ENCODE measurements around the gene KCNMB4. TPM values are rescaled to one million over a fixed set of nuclear protein-coding genes. Genes with fewer than 3 reads are reported as not detected.

The KCNMB4 gene
- total and polyA plus RNA-seq, 4 donors, result 1.0 to 3.3 (median 2.0) TPM

- ATAC-seq (ENCODE audit: low FRiP score) (no peak), DNase-seq (no peak)
- intact Hi-C loops (cut with DNase I), result no loop called here
- Histone ChIP-seq H3K4me3 (ENCODE audit: low read length in 2 of 2) (no peak overlapping the region), H3K27ac (ENCODE audit: low read depth in 1 of 2, low read length in 2 of 2) (no peak overlapping the region), H3K27me3 (ENCODE audit: control insufficient read depth in 1 of 2, insufficient read depth in 2 of 2, low read length in 1 of 2) (no peaks in the 10 kb centered on the region), H3K4me1 (ENCODE audit: control insufficient read depth in 1 of 2, insufficient read depth in 2 of 2, low read length in 2 of 2) (no peaks in the 10 kb centered on the region), H3K36me3 (ENCODE audit: control insufficient read depth in 1 of 2, insufficient read depth in 2 of 2, low read length in 1 of 2) (peaks cover 0 to 3% of the 10 kb centered on the region in 2 donors), H3K9me3 (ENCODE audit: control insufficient read depth, low read length) (peaks cover under 1% of the 10 kb centered on the region)
These were observed 37.7 kb downstream of the KCNMB4 start for GRCh38 chr12:70403826-70404225.

GRCh38 chr12:70408004-70408790 lies 42.1 kb downstream of the KCNMB4 start:
- 89 to 90% methylated on average over 16 of the region's 16 CpGs for WGBS, 2 donors
- ATAC-seq (ENCODE audit: low FRiP score) (no peak), DNase-seq (no peak)
- intact Hi-C loops (cut with DNase I), result no loop called here
- no peaks in the 10 kb centered on the region for H3K27me3 ChIP-seq (ENCODE audit: control insufficient read depth in 1 of 2, insufficient read depth in 2 of 2, low read length in 1 of 2)
- no peaks in the 10 kb centered on the region for H3K4me1 ChIP-seq (ENCODE audit: control insufficient read depth in 1 of 2, insufficient read depth in 2 of 2, low read length in 2 of 2)
- no peak overlapping the region for H3K4me3 ChIP-seq (ENCODE audit: low read length in 2 of 2)
- H3K9me3 ChIP-seq (ENCODE audit: control insufficient read depth, low read length), result no peaks in the 10 kb centered on the region
- no peak overlapping the region for H3K27ac ChIP-seq (ENCODE audit: low read depth in 1 of 2, low read length in 2 of 2)
- no peaks in the 10 kb centered on the region for H3K36me3 ChIP-seq (ENCODE audit: control insufficient read depth in 1 of 2, insufficient read depth in 2 of 2, low read length in 1 of 2)

- Histone ChIP-seq H3K9me3 (ENCODE audit: control insufficient read depth, low read length) (peaks cover 1% of the 10 kb centered on the region), H3K27ac (ENCODE audit: low read depth in 1 of 2, low read length in 2 of 2) (no peak overlapping the region), H3K4me1 (ENCODE audit: control insufficient read depth in 1 of 2, insufficient read depth in 2 of 2, low read length in 2 of 2) (peaks cover 0 to 1% of the 10 kb centered on the region in 2 donors), H3K36me3 (ENCODE audit: control insufficient read depth in 1 of 2, insufficient read depth in 2 of 2, low read length in 1 of 2) (no peaks in the 10 kb centered on the region), H3K27me3 (ENCODE audit: control insufficient read depth in 1 of 2, insufficient read depth in 2 of 2, low read length in 1 of 2) (no peaks in the 10 kb centered on the region), H3K4me3 (ENCODE audit: low read length in 2 of 2) (no peak overlapping the region)
- intact Hi-C loops (cut with DNase I), result no loop called here
- ATAC-seq (ENCODE audit: low FRiP score) (no peak), DNase-seq (no peak)
- 43 to 62% methylated on average over 1 of the region's 1 CpG for WGBS, 2 donors
These were observed 49.9 kb downstream of the KCNMB4 start for GRCh38 chr12:70415987-70416386.

DNA sequence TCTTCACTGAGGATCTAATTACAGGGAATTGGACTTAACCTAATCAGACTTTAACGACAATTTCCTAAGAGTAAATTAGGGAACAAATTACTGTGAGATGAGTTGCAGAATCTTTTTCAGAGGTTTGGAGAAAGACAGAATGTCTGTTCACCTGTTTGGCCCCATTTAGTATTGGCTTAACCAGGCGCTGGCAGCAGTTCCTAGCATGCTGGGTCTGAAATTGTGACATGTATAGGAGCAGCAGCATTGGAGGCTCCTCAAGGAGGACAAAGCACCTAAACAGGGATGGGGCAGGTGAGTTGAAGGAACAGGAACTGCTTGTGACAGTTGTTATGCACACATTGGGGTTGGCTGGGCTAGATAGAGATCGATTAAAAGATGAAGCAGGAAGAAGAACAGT lies 51.0 kb downstream of the KCNMB4 start:
- H3K4me3 ChIP-seq (ENCODE audit: low read length in 2 of 2), result no peak overlapping the region
- peaks cover 0 to 1% of the 10 kb centered on the region in 2 donors for H3K4me1 ChIP-seq (ENCODE audit: control insufficient read depth in 1 of 2, insufficient read depth in 2 of 2, low read length in 2 of 2)
- 95 to 98% methylated on average over 3 of the region's 3 CpGs for WGBS, 2 donors
- H3K27ac ChIP-seq (ENCODE audit: low read depth in 1 of 2, low read length in 2 of 2), result no peak overlapping the region
- H3K36me3 ChIP-seq (ENCODE audit: control insufficient read depth in 1 of 2, insufficient read depth in 2 of 2, low read length in 1 of 2), result no peaks in the 10 kb centered on the region
- intact Hi-C loops (cut with DNase I), result no loop called here
- no peaks in the 10 kb centered on the region for H3K27me3 ChIP-seq (ENCODE audit: control insufficient read depth in 1 of 2, insufficient read depth in 2 of 2, low read length in 1 of 2)
- DNase-seq, result no peak
- peaks cover 1% of the 10 kb centered on the region for H3K9me3 ChIP-seq (ENCODE audit: control insufficient read depth, low read length)
- no peak for ATAC-seq (ENCODE audit: low FRiP score)

GRCh38 chr12:70418101-70418500 lies 52.0 kb downstream of the KCNMB4 start:
- no peak overlapping the region for H3K4me3 ChIP-seq (ENCODE audit: low read length in 2 of 2)
- no peak for DNase-seq
- ATAC-seq (ENCODE audit: low FRiP score), result no peak
- 90 to 97% methylated on average over 3 of the region's 3 CpGs for WGBS, 2 donors
- H3K27me3 ChIP-seq (ENCODE audit: control insufficient read depth in 1 of 2, insufficient read depth in 2 of 2, low read length in 1 of 2), result no peaks in the 10 kb centered on the region
- peaks cover 1% of the 10 kb centered on the region for H3K9me3 ChIP-seq (ENCODE audit: control insufficient read depth, low read length)
- no peaks in the 10 kb centered on the region for H3K36me3 ChIP-seq (ENCODE audit: control insufficient read depth in 1 of 2, insufficient read depth in 2 of 2, low read length in 1 of 2)
- intact Hi-C loops (cut with DNase I), result no loop called here
- H3K27ac ChIP-seq (ENCODE audit: low read depth in 1 of 2, low read length in 2 of 2), result no peak overlapping the region
- peaks cover 0 to 1% of the 10 kb centered on the region in 2 donors for H3K4me1 ChIP-seq (ENCODE audit: control insufficient read depth in 1 of 2, insufficient read depth in 2 of 2, low read length in 2 of 2)

DNA sequence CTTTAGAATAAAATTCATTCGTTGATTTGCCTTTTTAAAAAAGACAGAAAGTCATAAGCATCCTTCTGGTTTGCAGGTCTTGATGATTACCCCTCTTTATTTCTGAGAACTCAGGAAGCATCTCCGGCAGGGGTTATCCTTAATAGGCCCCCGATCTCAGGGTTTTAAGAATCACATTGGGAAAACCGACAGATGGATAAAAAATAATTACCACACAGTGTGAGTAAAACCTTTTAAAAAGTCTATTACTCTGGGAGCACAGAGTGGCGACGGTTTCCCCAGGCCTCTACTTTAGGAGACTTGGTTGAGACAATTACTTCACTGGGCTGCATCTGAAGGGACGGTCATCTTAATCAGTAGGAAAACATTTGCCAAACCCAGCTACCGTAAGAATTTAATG lies 56.5 kb downstream of the KCNMB4 start:
- ATAC-seq (ENCODE audit: low FRiP score) (no peak), DNase-seq (no peak)
- Histone ChIP-seq H3K4me3 (ENCODE audit: low read length in 2 of 2) (no peak overlapping the region), H3K36me3 (ENCODE audit: control insufficient read depth in 1 of 2, insufficient read depth in 2 of 2, low read length in 1 of 2) (no peaks in the 10 kb centered on the region), H3K4me1 (ENCODE audit: control insufficient read depth in 1 of 2, insufficient read depth in 2 of 2, low read length in 2 of 2) (no peaks in the 10 kb centered on the region), H3K9me3 (ENCODE audit: control insufficient read depth, low read length) (peaks cover 1% of the 10 kb centered on the region), H3K27me3 (ENCODE audit: control insufficient read depth in 1 of 2, insufficient read depth in 2 of 2, low read length in 1 of 2) (no peaks in the 10 kb centered on the region), H3K27ac (ENCODE audit: low read depth in 1 of 2, low read length in 2 of 2) (no peak overlapping the region)
- intact Hi-C loops (cut with DNase I), result no loop called here
- WGBS, 2 donors, result 94% methylated on average over 8 of the region's 8 CpGs

DNA sequence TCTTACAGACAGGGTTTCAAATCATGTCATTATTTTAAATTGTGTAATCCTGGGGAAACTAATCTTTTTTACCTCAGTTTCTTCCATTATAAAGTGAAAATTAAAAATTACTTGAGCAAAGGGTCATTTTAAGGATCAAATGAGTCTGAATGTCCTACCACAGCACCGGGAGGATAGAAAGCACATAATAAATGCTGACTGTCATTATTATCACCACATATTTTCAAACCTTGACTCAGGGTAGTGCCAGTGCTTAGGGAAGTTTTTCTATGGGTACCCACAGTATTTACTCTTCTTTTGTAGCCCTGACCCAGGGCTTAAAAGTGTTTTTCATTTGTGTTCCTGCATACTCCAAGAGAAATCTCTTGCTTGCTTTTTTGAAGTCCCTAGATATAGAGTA lies 60.5 kb downstream of the KCNMB4 start:
- H3K27ac ChIP-seq (ENCODE audit: low read depth in 1 of 2, low read length in 2 of 2), result no peak overlapping the region
- intact Hi-C loops (cut with DNase I), result no loop called here
- ATAC-seq (ENCODE audit: low FRiP score), result no peak

DNA sequence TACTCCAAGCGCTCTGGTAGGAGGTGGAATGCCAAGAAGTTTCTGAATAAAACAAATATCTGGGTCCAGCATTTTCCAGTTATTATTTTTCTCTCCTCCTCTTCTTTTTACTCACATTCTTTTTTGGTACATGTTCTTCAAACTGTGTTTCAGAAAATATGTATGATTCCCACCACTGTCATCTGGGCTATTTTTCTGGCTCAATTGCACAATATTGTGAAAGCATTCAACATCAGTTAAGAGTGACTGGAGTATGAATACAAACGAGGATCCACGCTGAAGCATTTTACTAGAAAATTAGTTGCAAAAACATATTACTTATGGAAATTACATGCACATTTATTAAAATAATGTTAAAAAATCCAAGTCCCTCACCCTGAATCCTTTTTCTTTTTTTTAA lies 61.5 kb downstream of the KCNMB4 start:
- intact Hi-C loops (cut with DNase I), result no loop called here
- H3K27ac ChIP-seq (ENCODE audit: low read depth in 1 of 2, low read length in 2 of 2), result no peak overlapping the region
- no peaks in the 10 kb centered on the region for H3K27me3 ChIP-seq (ENCODE audit: control insufficient read depth in 1 of 2, insufficient read depth in 2 of 2, low read length in 1 of 2)
- no peak overlapping the region for H3K4me3 ChIP-seq (ENCODE audit: low read length in 2 of 2)
- DNase-seq (no peak), ATAC-seq (ENCODE audit: low FRiP score) (no peak)
- no peaks in the 10 kb centered on the region for H3K9me3 ChIP-seq (ENCODE audit: control insufficient read depth, low read length)
- no peaks in the 10 kb centered on the region for H3K36me3 ChIP-seq (ENCODE audit: control insufficient read depth in 1 of 2, insufficient read depth in 2 of 2, low read length in 1 of 2)
- no peaks in the 10 kb centered on the region for H3K4me1 ChIP-seq (ENCODE audit: control insufficient read depth in 1 of 2, insufficient read depth in 2 of 2, low read length in 2 of 2)
- 79 to 88% methylated on average over 3 of the region's 3 CpGs for WGBS, 2 donors

More for the DNA sequence above, 60.5 kb downstream of the KCNMB4 start:
- DNase-seq, result no peak
- Histone ChIP-seq H3K9me3 (ENCODE audit: control insufficient read depth, low read length) (no peaks in the 10 kb centered on the region), H3K27me3 (ENCODE audit: control insufficient read depth in 1 of 2, insufficient read depth in 2 of 2, low read length in 1 of 2) (no peaks in the 10 kb centered on the region), H3K36me3 (ENCODE audit: control insufficient read depth in 1 of 2, insufficient read depth in 2 of 2, low read length in 1 of 2) (no peaks in the 10 kb centered on the region), H3K4me3 (ENCODE audit: low read length in 2 of 2) (no peak overlapping the region), H3K4me1 (ENCODE audit: control insufficient read depth in 1 of 2, insufficient read depth in 2 of 2, low read length in 2 of 2) (no peaks in the 10 kb centered on the region)
- 66 to 72% methylated on average over 1 of the region's 1 CpG for WGBS, 2 donors

DNA sequence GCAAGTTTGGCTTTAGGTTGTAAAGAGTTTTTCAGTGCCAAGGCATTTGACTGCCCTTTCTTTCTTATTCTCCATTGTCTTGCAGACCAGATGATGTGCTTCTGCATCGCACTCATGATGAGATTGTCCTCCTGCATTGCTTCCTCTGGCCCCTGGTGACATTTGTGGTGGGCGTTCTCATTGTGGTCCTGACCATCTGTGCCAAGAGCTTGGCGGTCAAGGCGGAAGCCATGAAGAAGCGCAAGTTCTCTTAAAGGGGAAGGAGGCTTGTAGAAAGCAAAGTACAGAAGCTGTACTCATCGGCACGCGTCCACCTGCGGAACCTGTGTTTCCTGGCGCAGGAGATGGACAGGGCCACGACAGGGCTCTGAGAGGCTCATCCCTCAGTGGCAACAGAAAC lies 64.3 kb downstream of the KCNMB4 start:
- WGBS, 2 donors, result 97 to 98% methylated on average over 11 of the region's 11 CpGs

More for the DNA sequence above, 64.3 kb downstream of the KCNMB4 start:
- ATAC-seq (ENCODE audit: low FRiP score) (no peak), DNase-seq (no peak)
- no peak overlapping the region for H3K4me3 ChIP-seq (ENCODE audit: low read length in 2 of 2)
- no peaks in the 10 kb centered on the region for H3K36me3 ChIP-seq (ENCODE audit: control insufficient read depth in 1 of 2, insufficient read depth in 2 of 2, low read length in 1 of 2)
- H3K27ac ChIP-seq (ENCODE audit: low read depth in 1 of 2, low read length in 2 of 2), result no peak overlapping the region
- H3K4me1 ChIP-seq (ENCODE audit: control insufficient read depth in 1 of 2, insufficient read depth in 2 of 2, low read length in 2 of 2), result no peaks in the 10 kb centered on the region
- intact Hi-C loops (cut with DNase I), result no loop called here
- no peaks in the 10 kb centered on the region for H3K27me3 ChIP-seq (ENCODE audit: control insufficient read depth in 1 of 2, insufficient read depth in 2 of 2, low read length in 1 of 2)
- H3K9me3 ChIP-seq (ENCODE audit: control insufficient read depth, low read length), result no peaks in the 10 kb centered on the region
